HEK293 (cell line): ENCODE results near the gene KTN1.

Source experiments
- EGR2 ChIP-seq: fragments of 450-650 bp; formaldehyde crosslinking; IDR thresholded peaks from 2 replicates; pipeline ENCODE4 v1.5.1; 2016; ENCODE audit warnings: low read depth, missing biosample characterization, missing genetic modification characterization
- FEZF1 ChIP-seq: fragments of 450-650 bp; formaldehyde crosslinking; IDR thresholded peaks from 2 replicates; pipeline ENCODE4 v1.5.1; 2016; ENCODE audit warnings: missing biosample characterization, missing genetic modification characterization
- KLF16 ChIP-seq: fragments of 450-650 bp; formaldehyde crosslinking; IDR thresholded peaks from 2 replicates; pipeline ENCODE4 v1.5.1; 2017; ENCODE audit warnings: missing biosample characterization, missing genetic modification characterization
- KLF7 ChIP-seq: fragments of 450-650 bp; formaldehyde crosslinking; IDR thresholded peaks from 2 replicates; pipeline ENCODE4 v1.5.1; 2016; ENCODE audit warnings: missing biosample characterization, missing genetic modification characterization, borderline replicate concordance
- KLF9 ChIP-seq: fragments of 450-650 bp; formaldehyde crosslinking; IDR thresholded peaks from 2 replicates; pipeline ENCODE4 v1.5.1; 2016; ENCODE audit warnings: missing biosample characterization, missing genetic modification characterization, low read depth
- SP7 ChIP-seq: fragments of 450-650 bp; formaldehyde crosslinking; IDR thresholded peaks from 2 replicates; pipeline ENCODE4 v1.5.1; 2016; ENCODE audit warnings: missing biosample characterization, missing genetic modification characterization
- TCF7L2 ChIP-seq: IDR thresholded peaks from 2 replicates; pipeline ENCODE4 v1.6.1; 2011; ENCODE audit warnings: low read depth, mild to moderate bottlenecking, inconsistent platforms, low read length, moderate library complexity, borderline replicate concordance
- ZBTB20 ChIP-seq: fragments of 450-650 bp; formaldehyde crosslinking; IDR thresholded peaks from 2 replicates; pipeline ENCODE4 v1.5.1; 2016; ENCODE audit warnings: missing biosample characterization, missing genetic modification characterization
- ZNF184 ChIP-seq: fragments of 450-650 bp; IDR thresholded peaks from 2 replicates; pipeline ENCODE4 v1.5.1; 2018; ENCODE audit warnings: missing biosample characterization, mild to moderate bottlenecking, missing genetic modification characterization
- ZNF221 ChIP-seq: fragments of 450-650 bp; formaldehyde crosslinking; IDR thresholded peaks from 2 replicates; pipeline ENCODE4 v1.5.1; 2017; ENCODE audit warnings: missing biosample characterization, missing genetic modification characterization, borderline replicate concordance
- ZNF302 ChIP-seq: fragments of 450-650 bp; formaldehyde crosslinking; IDR thresholded peaks from 2 replicates; pipeline ENCODE4 v1.5.1; 2016; ENCODE audit warnings: missing biosample characterization, missing genetic modification characterization, low read depth
- ZNF335 ChIP-seq: fragments of 450-650 bp; formaldehyde crosslinking; conservative IDR thresholded peaks from 2 replicates; pipeline ENCODE4 v1.5.1; 2016; ENCODE audit warnings: missing biosample characterization, missing genetic modification characterization
- ZNF426 ChIP-seq: fragments of 450-650 bp; formaldehyde crosslinking; IDR thresholded peaks from 2 replicates; pipeline ENCODE4 v1.5.1; 2017; ENCODE audit warnings: missing biosample characterization, missing genetic modification characterization, mild to moderate bottlenecking, inconsistent platforms, moderate library complexity
- ZNF501 ChIP-seq: fragments of 450-650 bp; formaldehyde crosslinking; IDR thresholded peaks from 2 replicates; pipeline ENCODE4 v1.5.1; 2016; ENCODE audit warnings: missing biosample characterization, missing genetic modification characterization
- ZNF544 ChIP-seq: fragments of 450-650 bp; formaldehyde crosslinking; IDR thresholded peaks from 2 replicates; pipeline ENCODE4 v1.5.0; 2017; ENCODE audit warnings: missing biosample characterization, missing genetic modification characterization
- ZNF610 ChIP-seq: fragments of 450-650 bp; formaldehyde crosslinking; IDR thresholded peaks from 2 replicates; pipeline ENCODE4 v1.5.1; 2016; ENCODE audit warnings: missing biosample characterization, missing genetic modification characterization, borderline replicate concordance
- ZNF621 ChIP-seq: fragments of 450-650 bp; formaldehyde crosslinking; IDR thresholded peaks from 2 replicates; pipeline ENCODE4 v1.5.1; 2017; ENCODE audit warnings: missing biosample characterization, missing genetic modification characterization
- ZNF626 ChIP-seq: fragments of 450-650 bp; sonication (Bioruptor Pico); formaldehyde crosslinking; IDR thresholded peaks from 2 replicates; pipeline ENCODE4 v1.5.1; 2018; ENCODE audit warnings: missing biosample characterization, missing genetic modification characterization, inconsistent platforms
- ZNF660 ChIP-seq: fragments of 450-650 bp; IDR thresholded peaks from 2 replicates; pipeline ENCODE4 v1.5.1; 2018; ENCODE audit warnings: missing biosample characterization, mild to moderate bottlenecking, missing genetic modification characterization
- ZNF707 ChIP-seq: fragments of 450-650 bp; formaldehyde crosslinking; IDR thresholded peaks from 2 replicates; pipeline ENCODE4 v1.5.1; 2016; ENCODE audit warnings: missing biosample characterization, missing genetic modification characterization
- TF ChIP-seq, protein P1 (sequence below): fragments of 450-650 bp; formaldehyde crosslinking; IDR thresholded peaks from 2 replicates; pipeline ENCODE4 v1.5.1; 2016; ENCODE audit warnings: missing biosample characterization, missing genetic modification characterization
- TF ChIP-seq, protein P2 (sequence below): fragments of 450-650 bp; IDR thresholded peaks from 2 replicates; pipeline ENCODE4 v1.5.1; 2018; ENCODE audit warnings: missing biosample characterization, mild to moderate bottlenecking, missing genetic modification characterization
- TF ChIP-seq, protein P3 (sequence below): fragments of 450-650 bp; formaldehyde crosslinking; IDR thresholded peaks from 2 replicates; pipeline ENCODE4 v1.5.1; 2016; ENCODE audit warnings: missing biosample characterization, missing genetic modification characterization, low read depth
- TF ChIP-seq, protein P4 (sequence below): fragments of 450-650 bp; formaldehyde crosslinking; IDR thresholded peaks from 2 replicates; pipeline ENCODE4 v1.5.1; 2016; ENCODE audit warnings: missing biosample characterization, missing genetic modification characterization, borderline replicate concordance
- TF ChIP-seq, protein P5 (sequence below): fragments of 450-650 bp; formaldehyde crosslinking; IDR thresholded peaks from 2 replicates; pipeline ENCODE4 v1.5.1; 2017; ENCODE audit warnings: missing biosample characterization, missing genetic modification characterization
- TF ChIP-seq, protein P6 (sequence below): fragments of 450-650 bp; formaldehyde crosslinking; IDR thresholded peaks from 2 replicates; pipeline ENCODE4 v1.5.1; 2016; ENCODE audit warnings: missing biosample characterization, missing genetic modification characterization

Gene KTN1

DNA sequence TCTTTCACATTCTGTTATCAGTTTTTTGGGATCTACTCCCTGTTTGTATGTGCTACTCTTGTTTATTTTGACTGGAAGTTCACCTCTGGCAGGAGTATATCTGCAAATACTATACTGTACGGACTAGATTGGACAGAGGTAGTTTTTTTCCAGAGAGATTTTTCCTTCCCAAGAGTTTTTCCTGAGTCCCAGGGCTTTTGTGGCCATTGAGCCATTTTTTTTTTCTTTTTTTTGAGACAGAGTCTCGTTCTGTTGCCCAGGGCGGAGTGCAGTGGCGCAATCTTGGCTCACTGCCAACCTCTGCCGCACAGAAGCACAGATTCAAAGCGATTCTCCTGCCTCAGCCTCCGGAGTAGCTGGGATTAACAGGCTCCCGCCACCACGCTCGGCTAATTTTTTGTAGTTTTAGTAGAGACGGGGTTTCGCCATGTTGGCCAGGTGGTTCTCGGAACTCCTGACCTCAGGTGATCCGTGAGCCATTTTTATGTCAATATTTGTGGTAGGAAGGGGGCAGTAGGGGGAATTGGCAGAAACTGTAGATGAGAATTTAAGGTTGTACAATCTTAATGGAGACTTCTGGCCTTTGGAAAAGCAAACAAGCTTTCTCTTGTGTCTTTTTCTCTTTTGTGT lies 19.4 kb downstream of the KTN1 start (continued):
- TF ChIP-seq ZNF610 (tag by site-specific recombination) (peak; percentile 53; the same call in 1 of the 2 replicates), ZNF707 (tag by site-specific recombination) (no peak), ZNF221 (no peak), SP7 (peak; percentile 56), KLF9 (tag by site-specific recombination) (no peak), ZNF335 (tag by site-specific recombination) (peak; percentile 22), ZNF426 (tag by site-specific recombination) (no peak), ZNF621 (tag by site-specific recombination) (no peak), EGR2 (tag by site-specific recombination) (no peak), ZNF184 (peak; percentile 89), ZNF544 (tag by site-specific recombination) (peak; percentile 83; the same call in 1 of the 2 replicates), KLF16 (tag by site-specific recombination) (no peak), FEZF1 (tag by site-specific recombination) (no peak), ZBTB20 (tag by site-specific recombination) (no peak), ZNF660 (tag by site-specific recombination) (peak; percentile 87), ZNF302 (no peak), TCF7L2 (no peak), ZNF501 (tag by site-specific recombination) (no peak), ZNF626 (tag by site-specific recombination) (no peak), KLF7 (tag by site-specific recombination) (no peak)
- TF ChIP-seq, protein P1, sequence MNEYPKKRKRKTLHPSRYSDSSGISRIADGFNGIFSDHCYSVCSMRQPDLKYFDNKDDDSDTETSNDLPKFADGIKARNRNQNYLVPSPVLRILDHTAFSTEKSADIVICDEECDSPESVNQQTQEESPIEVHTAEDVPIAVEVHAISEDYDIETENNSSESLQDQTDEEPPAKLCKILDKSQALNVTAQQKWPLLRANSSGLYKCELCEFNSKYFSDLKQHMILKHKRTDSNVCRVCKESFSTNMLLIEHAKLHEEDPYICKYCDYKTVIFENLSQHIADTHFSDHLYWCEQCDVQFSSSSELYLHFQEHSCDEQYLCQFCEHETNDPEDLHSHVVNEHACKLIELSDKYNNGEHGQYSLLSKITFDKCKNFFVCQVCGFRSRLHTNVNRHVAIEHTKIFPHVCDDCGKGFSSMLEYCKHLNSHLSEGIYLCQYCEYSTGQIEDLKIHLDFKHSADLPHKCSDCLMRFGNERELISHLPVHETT (tag by site-specific recombination) = no peak
- TF ChIP-seq, protein P2, sequence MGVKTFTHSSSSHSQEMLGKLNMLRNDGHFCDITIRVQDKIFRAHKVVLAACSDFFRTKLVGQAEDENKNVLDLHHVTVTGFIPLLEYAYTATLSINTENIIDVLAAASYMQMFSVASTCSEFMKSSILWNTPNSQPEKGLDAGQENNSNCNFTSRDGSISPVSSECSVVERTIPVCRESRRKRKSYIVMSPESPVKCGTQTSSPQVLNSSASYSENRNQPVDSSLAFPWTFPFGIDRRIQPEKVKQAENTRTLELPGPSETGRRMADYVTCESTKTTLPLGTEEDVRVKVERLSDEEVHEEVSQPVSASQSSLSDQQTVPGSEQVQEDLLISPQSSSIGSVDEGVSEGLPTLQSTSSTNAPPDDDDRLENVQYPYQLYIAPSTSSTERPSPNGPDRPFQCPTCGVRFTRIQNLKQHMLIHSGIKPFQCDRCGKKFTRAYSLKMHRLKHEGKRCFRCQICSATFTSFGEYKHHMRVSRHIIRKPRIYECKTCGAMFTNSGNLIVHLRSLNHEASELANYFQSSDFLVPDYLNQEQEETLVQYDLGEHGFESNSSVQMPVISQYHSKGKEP = peak; percentile 78
- TF ChIP-seq, protein P3, sequence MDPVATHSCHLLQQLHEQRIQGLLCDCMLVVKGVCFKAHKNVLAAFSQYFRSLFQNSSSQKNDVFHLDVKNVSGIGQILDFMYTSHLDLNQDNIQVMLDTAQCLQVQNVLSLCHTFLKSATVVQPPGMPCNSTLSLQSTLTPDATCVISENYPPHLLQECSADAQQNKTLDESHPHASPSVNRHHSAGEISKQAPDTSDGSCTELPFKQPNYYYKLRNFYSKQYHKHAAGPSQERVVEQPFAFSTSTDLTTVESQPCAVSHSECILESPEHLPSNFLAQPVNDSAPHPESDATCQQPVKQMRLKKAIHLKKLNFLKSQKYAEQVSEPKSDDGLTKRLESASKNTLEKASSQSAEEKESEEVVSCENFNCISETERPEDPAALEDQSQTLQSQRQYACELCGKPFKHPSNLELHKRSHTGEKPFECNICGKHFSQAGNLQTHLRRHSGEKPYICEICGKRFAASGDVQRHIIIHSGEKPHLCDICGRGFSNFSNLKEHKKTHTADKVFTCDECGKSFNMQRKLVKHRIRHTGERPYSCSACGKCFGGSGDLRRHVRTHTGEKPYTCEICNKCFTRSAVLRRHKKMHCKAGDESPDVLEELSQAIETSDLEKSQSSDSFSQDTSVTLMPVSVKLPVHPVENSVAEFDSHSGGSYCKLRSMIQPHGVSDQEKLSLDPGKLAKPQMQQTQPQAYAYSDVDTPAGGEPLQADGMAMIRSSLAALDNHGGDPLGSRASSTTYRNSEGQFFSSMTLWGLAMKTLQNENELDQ (tag by site-specific recombination) = no peak
- TF ChIP-seq, protein P4, sequence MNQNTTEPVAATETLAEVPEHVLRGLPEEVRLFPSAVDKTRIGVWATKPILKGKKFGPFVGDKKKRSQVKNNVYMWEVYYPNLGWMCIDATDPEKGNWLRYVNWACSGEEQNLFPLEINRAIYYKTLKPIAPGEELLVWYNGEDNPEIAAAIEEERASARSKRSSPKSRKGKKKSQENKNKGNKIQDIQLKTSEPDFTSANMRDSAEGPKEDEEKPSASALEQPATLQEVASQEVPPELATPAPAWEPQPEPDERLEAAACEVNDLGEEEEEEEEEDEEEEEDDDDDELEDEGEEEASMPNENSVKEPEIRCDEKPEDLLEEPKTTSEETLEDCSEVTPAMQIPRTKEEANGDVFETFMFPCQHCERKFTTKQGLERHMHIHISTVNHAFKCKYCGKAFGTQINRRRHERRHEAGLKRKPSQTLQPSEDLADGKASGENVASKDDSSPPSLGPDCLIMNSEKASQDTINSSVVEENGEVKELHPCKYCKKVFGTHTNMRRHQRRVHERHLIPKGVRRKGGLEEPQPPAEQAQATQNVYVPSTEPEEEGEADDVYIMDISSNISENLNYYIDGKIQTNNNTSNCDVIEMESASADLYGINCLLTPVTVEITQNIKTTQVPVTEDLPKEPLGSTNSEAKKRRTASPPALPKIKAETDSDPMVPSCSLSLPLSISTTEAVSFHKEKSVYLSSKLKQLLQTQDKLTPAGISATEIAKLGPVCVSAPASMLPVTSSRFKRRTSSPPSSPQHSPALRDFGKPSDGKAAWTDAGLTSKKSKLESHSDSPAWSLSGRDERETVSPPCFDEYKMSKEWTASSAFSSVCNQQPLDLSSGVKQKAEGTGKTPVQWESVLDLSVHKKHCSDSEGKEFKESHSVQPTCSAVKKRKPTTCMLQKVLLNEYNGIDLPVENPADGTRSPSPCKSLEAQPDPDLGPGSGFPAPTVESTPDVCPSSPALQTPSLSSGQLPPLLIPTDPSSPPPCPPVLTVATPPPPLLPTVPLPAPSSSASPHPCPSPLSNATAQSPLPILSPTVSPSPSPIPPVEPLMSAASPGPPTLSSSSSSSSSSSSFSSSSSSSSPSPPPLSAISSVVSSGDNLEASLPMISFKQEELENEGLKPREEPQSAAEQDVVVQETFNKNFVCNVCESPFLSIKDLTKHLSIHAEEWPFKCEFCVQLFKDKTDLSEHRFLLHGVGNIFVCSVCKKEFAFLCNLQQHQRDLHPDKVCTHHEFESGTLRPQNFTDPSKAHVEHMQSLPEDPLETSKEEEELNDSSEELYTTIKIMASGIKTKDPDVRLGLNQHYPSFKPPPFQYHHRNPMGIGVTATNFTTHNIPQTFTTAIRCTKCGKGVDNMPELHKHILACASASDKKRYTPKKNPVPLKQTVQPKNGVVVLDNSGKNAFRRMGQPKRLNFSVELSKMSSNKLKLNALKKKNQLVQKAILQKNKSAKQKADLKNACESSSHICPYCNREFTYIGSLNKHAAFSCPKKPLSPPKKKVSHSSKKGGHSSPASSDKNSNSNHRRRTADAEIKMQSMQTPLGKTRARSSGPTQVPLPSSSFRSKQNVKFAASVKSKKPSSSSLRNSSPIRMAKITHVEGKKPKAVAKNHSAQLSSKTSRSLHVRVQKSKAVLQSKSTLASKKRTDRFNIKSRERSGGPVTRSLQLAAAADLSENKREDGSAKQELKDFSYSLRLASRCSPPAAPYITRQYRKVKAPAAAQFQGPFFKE (tag by site-specific recombination) = no peak
- TF ChIP-seq, protein P5, sequence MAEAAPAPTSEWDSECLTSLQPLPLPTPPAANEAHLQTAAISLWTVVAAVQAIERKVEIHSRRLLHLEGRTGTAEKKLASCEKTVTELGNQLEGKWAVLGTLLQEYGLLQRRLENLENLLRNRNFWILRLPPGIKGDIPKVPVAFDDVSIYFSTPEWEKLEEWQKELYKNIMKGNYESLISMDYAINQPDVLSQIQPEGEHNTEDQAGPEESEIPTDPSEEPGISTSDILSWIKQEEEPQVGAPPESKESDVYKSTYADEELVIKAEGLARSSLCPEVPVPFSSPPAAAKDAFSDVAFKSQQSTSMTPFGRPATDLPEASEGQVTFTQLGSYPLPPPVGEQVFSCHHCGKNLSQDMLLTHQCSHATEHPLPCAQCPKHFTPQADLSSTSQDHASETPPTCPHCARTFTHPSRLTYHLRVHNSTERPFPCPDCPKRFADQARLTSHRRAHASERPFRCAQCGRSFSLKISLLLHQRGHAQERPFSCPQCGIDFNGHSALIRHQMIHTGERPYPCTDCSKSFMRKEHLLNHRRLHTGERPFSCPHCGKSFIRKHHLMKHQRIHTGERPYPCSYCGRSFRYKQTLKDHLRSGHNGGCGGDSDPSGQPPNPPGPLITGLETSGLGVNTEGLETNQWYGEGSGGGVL (tag by site-specific recombination) = peak; percentile 45; the same call in 1 of the 2 replicates
- TF ChIP-seq, protein P6, sequence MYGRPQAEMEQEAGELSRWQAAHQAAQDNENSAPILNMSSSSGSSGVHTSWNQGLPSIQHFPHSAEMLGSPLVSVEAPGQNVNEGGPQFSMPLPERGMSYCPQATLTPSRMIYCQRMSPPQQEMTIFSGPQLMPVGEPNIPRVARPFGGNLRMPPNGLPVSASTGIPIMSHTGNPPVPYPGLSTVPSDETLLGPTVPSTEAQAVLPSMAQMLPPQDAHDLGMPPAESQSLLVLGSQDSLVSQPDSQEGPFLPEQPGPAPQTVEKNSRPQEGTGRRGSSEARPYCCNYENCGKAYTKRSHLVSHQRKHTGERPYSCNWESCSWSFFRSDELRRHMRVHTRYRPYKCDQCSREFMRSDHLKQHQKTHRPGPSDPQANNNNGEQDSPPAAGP (tag by site-specific recombination) = no peak
